ENCODE measurements around the gene PEPD. TPM values are rescaled to one million over a fixed set of nuclear protein-coding genes. Genes with fewer than 3 reads are reported as not detected.

The PEPD gene
- total and polyA plus RNA-seq, 10 of the 15 experiments (the other 5 are each of a cell fraction or from before 2014, with no cell fraction given): 1.4 to 52.0 (median 20.2) TPM

DNA sequence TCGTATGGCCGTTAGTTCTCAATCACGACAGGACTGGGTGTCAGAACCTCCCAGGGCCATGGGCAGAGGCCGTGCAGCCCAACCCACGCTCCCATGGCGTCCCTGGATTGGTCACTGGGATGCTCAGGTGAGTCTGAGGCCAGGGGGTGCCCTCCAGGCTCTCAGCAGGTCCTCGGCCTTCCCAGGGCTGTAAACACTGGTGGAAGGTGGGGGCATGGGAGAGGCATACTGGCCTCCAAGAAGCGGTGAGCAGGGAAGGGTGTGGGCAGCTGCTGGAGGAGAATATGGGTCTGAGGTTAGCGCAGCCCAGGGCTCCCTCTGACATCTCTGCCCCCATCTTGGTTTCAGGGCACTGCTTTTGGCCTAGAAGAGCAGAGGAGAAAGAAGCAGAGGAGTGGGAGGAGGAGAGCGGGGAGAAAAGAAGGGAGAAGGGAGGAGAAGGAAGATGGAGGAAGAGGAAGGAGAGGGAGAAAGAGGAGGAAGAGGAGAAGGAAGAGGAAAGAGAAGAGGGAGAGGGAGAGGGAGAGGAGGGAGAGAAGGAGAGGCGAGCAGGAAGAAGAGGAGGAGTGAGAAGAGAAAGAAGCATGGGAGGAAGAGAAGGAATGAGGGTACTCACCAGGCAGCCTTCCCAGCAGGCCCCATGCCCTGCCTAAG lies 85.8 kb downstream of the PEPD start:
- no TSS peak for BruUV-seq (replicated peaks)
- WGBS (ENCODE audit: insufficient coverage, insufficient replicate concordance, low lambda C conversion rate, missing lambda C conversion rate): 44% methylated on average over 11 of the region's 11 CpGs
- no peaks in the 10 kb centered on the region for H3K36me3 ChIP-seq (ENCODE audit: control insufficient read depth in 2 of 2, insufficient read depth in 2 of 2, low read length in 1 of 2)
- ChIA-PET RAD21 (ENCODE audit: unreplicated experiment) (no interaction called here), CTCF (no interaction called here), POLR2A (no interaction called here), SMC1A (ENCODE audit: uncharacterized antibody, unreplicated experiment) (no interaction called here)
- intact Hi-C loops (cut with micrococcal nuclease; ENCODE audit: unreplicated experiment): no loop called here
- H4K20me1 ChIP-seq (ENCODE audit: control insufficient read depth, insufficient read depth): no peaks in the 10 kb centered on the region
- no peaks in the 10 kb centered on the region for H3K27me3 ChIP-seq (replicated peaks in 1 of 2; ENCODE audit: control insufficient read depth in 2 of 2, insufficient read depth in 2 of 2, low read length in 1 of 2)
- DNase-seq (ENCODE audit: low read depth, low spot score) (no peak), ATAC-seq (no peak), FAIRE-seq (no peak)
- no peak overlapping the region for H2AFZ ChIP-seq (ENCODE audit: control insufficient read depth, low read depth, low read length)
- no peaks in the 10 kb centered on the region for H3K79me2 ChIP-seq (ENCODE audit: control insufficient read depth, insufficient read depth, low read length)
- no peak overlapping the region for H3K27ac ChIP-seq (ENCODE audit: control insufficient read depth, insufficient read depth)
- H3K4me2 ChIP-seq (ENCODE audit: control insufficient read depth, insufficient read depth): no peak overlapping the region
- no peaks in the 10 kb centered on the region for H3K4me1 ChIP-seq (ENCODE audit: control insufficient read depth, insufficient read depth, low read length)
- in situ Hi-C loops (cut with MboI): no loop called here
- H3K9me3 ChIP-seq (replicated peaks; ENCODE audit: control insufficient read depth, insufficient read depth, low read length): no peaks in the 10 kb centered on the region
- no peak overlapping the region for H3K4me3 ChIP-seq
- no peak overlapping the region for H3K9ac ChIP-seq (ENCODE audit: control insufficient read depth, insufficient read depth, low read length)
- TF ChIP-seq CEBPB (IDR thresholded peaks at IDR 0.05; ENCODE audit: borderline replicate concordance in 1 of 2, low read depth in 2 of 2, low read length in 2 of 2) (no peak), SIX5 (IDR thresholded peaks at IDR 0.05; ENCODE audit: low read depth, low read length, severe bottlenecking) (no peak), ZNF217 (IDR thresholded peaks at IDR 0.05) (no peak), ZZZ3 (IDR thresholded peaks at IDR 0.05; ENCODE audit: control insufficient read depth, insufficient read length, low read depth) (no peak), ZBED1 (IDR thresholded peaks at IDR 0.05; ENCODE audit: borderline replicate concordance) (no peak), EZH2 (IDR thresholded peaks at IDR 0.05; ENCODE audit: borderline replicate concordance, control insufficient read depth, low read depth, low read length) (no peak), PML (IDR thresholded peaks at IDR 0.05; ENCODE audit: low read length) (no peak), ZSCAN29 (IDR thresholded peaks at IDR 0.05) (no peak), DPF2 (IDR thresholded peaks at IDR 0.05) (no peak)
- TF ChIP-seq, protein P1, sequence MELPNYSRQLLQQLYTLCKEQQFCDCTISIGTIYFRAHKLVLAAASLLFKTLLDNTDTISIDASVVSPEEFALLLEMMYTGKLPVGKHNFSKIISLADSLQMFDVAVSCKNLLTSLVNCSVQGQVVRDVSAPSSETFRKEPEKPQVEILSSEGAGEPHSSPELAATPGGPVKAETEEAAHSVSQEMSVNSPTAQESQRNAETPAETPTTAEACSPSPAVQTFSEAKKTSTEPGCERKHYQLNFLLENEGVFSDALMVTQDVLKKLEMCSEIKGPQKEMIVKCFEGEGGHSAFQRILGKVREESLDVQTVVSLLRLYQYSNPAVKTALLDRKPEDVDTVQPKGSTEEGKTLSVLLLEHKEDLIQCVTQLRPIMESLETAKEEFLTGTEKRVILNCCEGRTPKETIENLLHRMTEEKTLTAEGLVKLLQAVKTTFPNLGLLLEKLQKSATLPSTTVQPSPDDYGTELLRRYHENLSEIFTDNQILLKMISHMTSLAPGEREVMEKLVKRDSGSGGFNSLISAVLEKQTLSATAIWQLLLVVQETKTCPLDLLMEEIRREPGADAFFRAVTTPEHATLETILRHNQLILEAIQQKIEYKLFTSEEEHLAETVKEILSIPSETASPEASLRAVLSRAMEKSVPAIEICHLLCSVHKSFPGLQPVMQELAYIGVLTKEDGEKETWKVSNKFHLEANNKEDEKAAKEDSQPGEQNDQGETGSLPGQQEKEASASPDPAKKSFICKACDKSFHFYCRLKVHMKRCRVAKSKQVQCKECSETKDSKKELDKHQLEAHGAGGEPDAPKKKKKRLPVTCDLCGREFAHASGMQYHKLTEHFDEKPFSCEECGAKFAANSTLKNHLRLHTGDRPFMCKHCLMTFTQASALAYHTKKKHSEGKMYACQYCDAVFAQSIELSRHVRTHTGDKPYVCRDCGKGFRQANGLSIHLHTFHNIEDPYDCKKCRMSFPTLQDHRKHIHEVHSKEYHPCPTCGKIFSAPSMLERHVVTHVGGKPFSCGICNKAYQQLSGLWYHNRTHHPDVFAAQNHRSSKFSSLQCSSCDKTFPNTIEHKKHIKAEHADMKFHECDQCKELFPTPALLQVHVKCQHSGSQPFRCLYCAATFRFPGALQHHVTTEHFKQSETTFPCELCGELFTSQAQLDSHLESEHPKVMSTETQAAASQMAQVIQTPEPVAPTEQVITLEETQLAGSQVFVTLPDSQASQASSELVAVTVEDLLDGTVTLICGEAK (IDR thresholded peaks at IDR 0.05; ENCODE audit: borderline replicate concordance): no peak
- TF ChIP-seq, protein P2, sequence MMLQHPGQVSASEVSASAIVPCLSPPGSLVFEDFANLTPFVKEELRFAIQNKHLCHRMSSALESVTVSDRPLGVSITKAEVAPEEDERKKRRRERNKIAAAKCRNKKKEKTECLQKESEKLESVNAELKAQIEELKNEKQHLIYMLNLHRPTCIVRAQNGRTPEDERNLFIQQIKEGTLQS (IDR thresholded peaks at IDR 0.05; ENCODE audit: borderline replicate concordance, extremely low read depth, low read depth, low read length): no peak
- TF ChIP-seq, protein P3, sequence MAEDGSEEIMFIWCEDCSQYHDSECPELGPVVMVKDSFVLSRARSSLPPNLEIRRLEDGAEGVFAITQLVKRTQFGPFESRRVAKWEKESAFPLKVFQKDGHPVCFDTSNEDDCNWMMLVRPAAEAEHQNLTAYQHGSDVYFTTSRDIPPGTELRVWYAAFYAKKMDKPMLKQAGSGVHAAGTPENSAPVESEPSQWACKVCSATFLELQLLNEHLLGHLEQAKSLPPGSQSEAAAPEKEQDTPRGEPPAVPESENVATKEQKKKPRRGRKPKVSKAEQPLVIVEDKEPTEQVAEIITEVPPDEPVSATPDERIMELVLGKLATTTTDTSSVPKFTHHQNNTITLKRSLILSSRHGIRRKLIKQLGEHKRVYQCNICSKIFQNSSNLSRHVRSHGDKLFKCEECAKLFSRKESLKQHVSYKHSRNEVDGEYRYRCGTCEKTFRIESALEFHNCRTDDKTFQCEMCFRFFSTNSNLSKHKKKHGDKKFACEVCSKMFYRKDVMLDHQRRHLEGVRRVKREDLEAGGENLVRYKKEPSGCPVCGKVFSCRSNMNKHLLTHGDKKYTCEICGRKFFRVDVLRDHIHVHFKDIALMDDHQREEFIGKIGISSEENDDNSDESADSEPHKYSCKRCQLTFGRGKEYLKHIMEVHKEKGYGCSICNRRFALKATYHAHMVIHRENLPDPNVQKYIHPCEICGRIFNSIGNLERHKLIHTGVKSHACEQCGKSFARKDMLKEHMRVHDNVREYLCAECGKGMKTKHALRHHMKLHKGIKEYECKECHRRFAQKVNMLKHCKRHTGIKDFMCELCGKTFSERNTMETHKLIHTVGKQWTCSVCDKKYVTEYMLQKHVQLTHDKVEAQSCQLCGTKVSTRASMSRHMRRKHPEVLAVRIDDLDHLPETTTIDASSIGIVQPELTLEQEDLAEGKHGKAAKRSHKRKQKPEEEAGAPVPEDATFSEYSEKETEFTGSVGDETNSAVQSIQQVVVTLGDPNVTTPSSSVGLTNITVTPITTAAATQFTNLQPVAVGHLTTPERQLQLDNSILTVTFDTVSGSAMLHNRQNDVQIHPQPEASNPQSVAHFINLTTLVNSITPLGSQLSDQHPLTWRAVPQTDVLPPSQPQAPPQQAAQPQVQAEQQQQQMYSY (CRISPR knock-in tag; IDR thresholded peaks at IDR 0.05): no peak
